Fibroblast of villous mesenchyme (primary cell): ENCODE results near the gene MADD. TPM values are rescaled to one million over a fixed set of nuclear protein-coding genes. Genes with fewer than 3 reads are reported as not detected.

Experiments
- DNase-seq: peaks from one replicate; pipeline ENCODE4 v3.0.0-alpha.2; 2010; ENCODE audit warnings: low read depth
- H3K4me3 ChIP-seq: 2 replicates; pipeline ENCODE4 v1.5.1; 2011; ENCODE audit warnings: low read depth, mild to moderate bottlenecking, low read length
- CTCF ChIP-seq: IDR thresholded peaks from 2 replicates; pipeline ENCODE4 v1.5.1; 2012; ENCODE audit warnings: low read depth, mild to moderate bottlenecking, low read length; ENCODE audit not compliant: insufficient read depth
- total RNA-seq: library from RNA; depleted of rRNA; stranded (reverse); fragments of >200 nt; gene quantifications from 2 replicates; pipeline ENCODE4 v1.2.3, GENCODE V29; 2012

The MADD gene
- total RNA-seq, 1 donor = 27.2 TPM

GRCh38 chr11:47242596-47243192 lies 27.2 kb upstream of the MADD start:
- no peak for TF ChIP-seq CTCF
- no peak for DNase-seq
- no peak overlapping the region for H3K4me3 ChIP-seq

- DNase-seq = peak; percentile 21
- no peak for TF ChIP-seq CTCF
- H3K4me3 ChIP-seq = no peak overlapping the region
Observed at GRCh38 chr11:47243454-47243853, 26.5 kb upstream of the MADD start.

DNA sequence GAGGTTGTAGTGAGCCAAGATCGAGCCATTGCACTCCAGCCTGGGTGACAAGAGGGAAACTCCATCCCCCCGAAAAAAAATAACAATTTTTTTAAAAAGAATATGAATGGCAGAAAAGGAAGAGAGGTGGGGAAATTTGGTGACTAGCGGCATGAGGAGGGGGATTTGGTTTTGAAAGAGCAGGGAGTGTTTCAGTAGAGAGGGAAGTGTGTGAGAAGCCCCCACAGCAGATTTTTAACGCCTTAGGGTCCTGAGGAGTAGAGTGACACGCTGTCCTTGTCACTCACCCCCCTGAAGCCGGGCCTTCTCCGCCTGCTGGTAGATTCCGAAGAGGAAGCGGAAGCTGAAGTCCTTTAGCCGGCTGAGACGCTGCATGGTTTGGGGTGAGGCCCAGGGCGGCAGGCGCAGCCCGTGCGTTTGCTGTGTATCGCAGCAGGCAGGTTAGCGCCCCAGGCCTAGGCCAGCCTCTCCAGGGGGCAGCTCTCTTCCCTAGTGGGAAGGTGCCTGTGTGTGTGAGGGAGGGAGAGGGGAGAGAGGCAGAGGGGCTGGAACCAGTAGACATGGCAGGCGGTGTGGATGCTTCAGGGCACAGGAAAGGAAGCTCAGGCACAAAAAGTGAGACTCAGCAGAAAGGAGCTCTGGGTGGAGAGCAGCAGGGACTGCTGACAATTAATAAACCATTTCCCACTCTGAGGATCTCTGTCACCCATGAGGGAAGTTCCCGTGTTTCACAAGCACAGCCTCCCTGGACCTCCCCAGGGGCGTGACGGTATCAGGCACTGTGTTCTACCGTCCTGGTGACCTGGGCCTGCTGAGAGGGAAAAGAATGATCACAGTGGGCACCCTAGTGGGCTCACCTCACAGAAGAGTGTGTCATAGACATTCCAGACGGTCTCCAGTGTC lies 25.2 kb upstream of the MADD start:
- H3K4me3 ChIP-seq = no peak overlapping the region
- no peak for TF ChIP-seq CTCF
- no peak for DNase-seq

- TF ChIP-seq CTCF = no peak
- no peak overlapping the region for H3K4me3 ChIP-seq
- no peak for DNase-seq
Observed at GRCh38 chr11:47245611-47246357, 24.1 kb upstream of the MADD start.

- H3K4me3 ChIP-seq = peak overlapping the region; percentile 98
- no peak for TF ChIP-seq CTCF
- no peak for DNase-seq
Observed at GRCh38 chr11:47247502-47247901, 22.4 kb upstream of the MADD start.

- no peak for TF ChIP-seq CTCF
- DNase-seq = peak; percentile 44
- peak overlapping the region; percentile 98 for H3K4me3 ChIP-seq
Observed at GRCh38 chr11:47248304-47248663, 21.6 kb upstream of the MADD start.
